DMS79 treated with DMSO at 0.1 percent for 48 hours (cell line): Measurements from ENCODE around the gene GRM5.
"Not testable (repeated sequence)": the region's sequence is repeated elsewhere in the genome, so short reads cannot be mapped to it uniquely, and the experiment has no call there.

ENCODE experiments used
- DNase-seq: peaks from one replicate; lab custom pipeline; 2025; lab: John Stamatoyannopoulos, UW

GRM5 gene

DNA sequence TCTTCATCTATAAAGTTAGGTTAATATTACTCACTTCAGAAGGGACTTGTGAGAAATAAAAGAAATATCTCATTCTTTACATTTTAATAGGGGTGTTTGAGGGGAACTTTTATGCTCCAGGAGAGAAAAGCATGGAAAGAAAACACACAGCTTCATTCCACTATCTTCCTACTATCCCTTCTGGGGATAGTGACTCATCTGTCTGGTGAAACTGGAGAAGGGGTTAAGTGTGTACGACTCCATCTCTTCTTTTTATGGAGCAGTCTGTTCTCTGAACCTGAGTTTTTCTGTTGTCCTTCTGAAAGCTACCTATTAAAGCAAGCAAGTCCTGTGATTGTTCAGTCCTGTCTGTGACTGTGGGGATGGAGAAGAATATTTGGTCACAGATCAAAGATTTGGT lies 227.6 kb downstream of the GRM5 start:
- not testable (repeated sequence) for DNase-seq

DNA sequence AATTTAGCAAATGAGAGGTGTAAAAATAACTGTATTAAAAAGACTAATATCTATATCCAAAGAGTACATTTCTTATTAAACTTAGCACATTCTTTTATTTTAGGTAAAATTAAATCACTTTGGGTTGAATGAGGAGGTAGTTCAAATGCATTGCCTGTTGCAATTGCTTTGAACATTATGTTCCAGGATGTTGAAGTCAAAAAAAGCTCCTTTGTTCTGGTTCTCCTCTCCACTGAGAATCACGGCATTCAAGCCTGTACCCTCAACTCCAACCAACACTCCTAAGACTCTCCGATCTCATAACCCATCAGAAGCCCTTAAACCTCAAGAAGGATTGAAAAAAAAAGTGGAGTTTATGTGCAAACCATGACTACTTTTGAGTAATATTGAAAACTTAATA lies 230.1 kb downstream of the GRM5 start:
- DNase-seq = not testable (repeated sequence)

DNA sequence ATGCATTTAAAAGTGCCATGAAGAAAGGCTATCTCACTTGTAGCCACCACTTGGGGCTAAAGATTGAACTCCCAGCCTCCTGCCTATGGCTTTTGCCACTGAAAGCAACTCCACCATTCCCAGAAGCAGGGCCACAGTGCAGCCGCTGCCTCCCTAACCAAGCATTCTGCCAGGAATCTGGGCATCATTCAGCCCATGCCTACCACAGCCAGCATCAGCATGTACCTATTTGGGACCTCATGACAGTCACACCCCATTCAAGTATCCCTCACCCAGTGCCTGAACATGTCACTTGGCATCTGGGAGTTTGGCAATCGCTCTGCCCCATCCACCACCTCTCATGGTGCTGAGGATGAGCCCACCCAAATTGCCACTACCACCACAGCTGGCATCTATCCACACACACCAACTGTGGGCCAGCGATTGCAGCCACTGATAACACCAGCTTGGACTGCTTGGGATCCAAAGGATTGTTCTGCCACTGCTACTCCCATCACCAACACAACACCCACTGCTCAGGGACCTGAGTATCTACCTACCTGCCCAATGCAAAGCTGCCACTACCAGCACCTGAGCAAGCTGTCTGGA lies 234.4 kb downstream of the GRM5 start:
- DNase-seq = no peak

DNA sequence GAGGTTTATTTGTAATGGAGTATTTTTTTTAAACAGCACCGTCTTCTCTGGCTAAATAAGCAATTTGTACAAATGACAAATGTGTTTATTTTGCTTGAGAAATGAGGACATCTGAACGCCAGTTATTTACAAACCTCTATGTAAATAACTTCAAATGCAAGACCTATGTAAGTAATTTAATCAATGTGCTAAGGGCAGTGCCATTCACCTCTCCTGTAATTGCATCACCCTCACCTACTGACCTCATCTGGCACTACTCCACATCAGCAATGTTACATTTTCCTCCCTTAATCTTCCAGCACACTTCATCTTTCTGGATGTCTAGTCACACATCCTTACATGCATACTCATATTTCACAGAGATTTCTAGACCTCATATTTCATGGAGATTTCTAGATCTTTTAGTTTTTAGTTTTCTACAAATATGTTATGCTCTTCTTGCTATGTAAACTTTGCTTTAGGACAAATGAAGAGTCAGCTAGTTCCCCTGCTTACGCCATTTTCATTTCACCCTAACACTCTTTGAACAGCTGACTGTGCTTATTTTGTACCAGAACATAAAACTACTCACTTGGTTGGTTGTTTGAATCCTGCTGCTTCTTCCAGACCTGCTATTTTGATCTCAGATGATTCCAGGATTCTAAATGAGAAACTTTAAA lies 238.6 kb downstream of the GRM5 start:
- DNase-seq = no peak

DNA sequence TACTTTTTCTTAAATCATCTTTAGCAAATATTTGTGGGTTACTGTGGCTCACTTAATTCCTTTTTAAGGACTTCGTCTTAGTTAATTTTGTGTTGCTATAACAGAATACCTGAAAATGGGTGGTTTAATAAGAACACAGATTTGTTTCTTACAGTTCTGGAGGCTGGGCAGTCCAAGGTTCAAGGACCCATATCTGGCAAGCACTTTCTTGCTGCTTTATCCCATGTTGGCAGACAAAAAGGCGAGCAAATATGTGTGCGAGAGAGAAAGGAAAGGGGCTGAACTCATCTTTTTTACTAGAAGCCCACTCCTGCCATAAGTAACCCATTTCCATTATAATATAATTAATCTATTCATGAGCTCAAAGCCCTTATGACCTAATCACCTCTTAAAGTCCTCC lies 246.2 kb downstream of the GRM5 start:
- no peak for DNase-seq

DNA sequence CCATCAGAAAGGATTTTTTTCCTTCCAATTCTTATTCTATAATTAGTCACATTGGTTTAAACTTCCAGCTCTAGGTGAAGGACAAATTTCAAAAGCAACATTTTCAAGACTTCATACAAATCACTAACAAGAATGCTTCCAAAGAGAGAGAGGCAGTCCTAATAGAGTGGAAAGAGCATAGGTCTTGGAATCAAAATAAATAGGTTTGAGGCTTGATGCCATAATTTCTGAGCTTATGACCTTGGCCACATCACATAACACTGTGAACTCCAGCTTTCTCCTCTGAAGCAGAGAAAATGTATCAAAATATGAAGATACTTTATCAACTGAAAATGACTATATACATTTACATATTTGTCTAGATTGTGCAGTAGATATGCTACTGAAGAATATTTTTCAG lies 246.8 kb downstream of the GRM5 start:
- DNase-seq = no peak

DNA sequence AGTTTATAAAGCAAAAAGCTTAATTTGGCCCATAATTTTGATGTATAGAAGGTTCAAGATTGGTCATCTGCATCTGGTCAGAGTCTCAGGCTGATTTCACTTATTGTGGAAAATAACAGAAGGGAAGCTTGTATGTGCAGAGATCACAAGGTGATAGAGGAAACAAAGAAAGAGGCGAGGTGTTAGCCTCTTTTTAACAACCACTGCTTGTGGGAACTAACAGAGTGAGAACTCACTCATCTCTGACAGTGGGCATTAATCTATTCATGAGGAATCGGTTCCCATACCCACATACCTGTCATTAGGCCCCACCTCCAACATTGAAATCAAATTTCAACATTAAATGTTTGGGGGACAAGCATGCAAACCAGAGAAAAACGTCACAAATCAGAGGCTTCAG lies 250.3 kb downstream of the GRM5 start:
- DNase-seq = no peak

DNA sequence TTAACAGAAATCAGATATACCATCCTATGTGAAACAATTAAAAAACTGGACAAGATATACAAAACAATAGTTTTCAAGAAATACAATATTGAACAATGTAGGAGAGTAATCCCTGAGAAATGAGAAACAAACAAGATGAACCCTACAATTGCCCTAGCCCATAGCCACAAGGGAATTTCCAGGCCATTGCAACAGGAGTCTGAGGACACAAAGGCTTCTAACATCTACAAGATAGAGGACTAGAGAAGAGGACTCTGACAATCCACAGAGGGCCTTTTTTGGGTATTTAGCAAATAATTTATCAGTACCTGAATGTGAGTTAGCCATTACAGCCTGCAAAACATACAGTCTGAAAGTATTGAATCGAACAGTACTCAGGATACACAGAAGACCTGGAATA lies 251.7 kb downstream of the GRM5 start:
- no peak for DNase-seq

DNA sequence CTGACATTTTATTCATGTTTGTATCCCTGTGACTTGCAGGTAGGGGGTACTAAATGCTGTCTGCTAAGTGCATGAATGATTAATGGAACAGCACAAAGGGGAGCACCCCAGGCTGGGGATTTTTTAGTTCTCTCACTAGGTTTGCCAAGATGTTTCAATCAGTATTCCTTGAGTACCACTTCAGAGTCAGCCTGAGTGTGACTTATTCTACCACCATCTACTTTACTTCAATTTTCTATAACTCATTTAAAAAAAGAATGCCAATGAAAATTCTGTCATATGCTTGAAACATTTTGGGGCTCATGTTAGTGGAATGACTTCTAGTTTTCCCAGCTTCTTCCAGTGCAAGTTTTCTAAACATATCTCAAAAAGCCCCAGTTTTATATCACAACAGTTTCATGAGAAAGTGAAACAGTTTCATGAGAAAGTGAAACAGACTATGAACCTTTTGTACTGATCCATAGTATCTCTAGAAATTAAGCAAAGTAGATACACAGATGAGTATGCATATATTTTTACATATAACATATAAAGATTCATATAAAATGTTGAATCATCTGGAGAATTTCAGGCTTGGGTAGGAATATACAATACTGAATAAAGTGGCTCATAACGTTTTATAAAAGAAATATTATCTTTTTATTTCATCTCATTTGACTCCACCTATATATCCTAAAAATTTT lies 252.4 kb downstream of the GRM5 start:
- no peak for DNase-seq

DNA sequence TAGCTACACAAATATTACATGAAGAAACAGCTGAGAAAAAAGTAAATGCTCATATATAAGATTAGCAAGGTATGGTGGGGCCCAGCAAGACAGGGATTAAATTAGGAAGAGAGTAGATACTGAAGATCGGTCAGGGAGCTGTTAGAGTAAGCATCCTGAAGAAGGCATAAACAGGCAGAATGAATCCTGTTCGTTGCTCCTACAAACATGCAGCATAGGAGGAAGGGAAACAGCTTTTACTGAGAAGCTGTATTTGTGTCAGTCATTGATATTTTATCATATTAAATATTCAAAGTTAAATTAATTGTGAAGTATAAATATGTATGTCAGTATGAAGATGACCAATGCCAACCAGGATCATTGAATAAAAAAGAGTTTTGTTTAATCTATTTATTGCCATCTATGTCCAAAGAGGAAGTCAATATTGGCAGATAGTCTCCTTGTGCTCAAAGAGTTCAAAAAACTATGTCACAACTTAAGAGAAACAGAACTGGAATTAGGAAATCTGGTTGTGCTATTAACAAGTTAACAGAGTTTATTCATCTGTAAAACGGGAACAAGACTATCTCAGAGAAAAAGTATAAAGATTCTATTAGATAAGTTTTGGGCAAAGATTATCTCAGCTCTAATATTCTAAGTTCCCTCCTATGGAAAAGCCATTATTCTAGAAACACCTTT lies 255.2 kb downstream of the GRM5 start:
- DNase-seq = no peak

DNA sequence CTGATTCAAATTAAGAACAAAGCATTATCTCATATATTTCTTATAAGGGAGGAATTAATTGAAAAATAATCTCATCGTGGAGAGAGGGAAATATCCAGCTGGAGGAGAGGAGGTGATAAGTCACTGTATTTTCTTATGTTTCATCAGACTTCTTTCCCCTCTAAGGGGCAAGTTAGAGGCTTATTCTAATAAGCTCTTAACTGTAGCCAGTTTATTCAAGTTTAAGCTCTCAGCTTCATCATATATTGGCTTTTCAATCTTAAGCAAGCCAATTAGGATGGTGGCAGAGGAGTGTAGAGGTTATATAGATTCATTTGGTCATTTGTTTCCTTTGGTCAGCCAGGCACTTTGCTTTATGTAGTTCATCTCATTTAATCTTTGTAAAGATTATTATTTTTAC lies 256.7 kb downstream of the GRM5 start:
- no peak for DNase-seq

DNA sequence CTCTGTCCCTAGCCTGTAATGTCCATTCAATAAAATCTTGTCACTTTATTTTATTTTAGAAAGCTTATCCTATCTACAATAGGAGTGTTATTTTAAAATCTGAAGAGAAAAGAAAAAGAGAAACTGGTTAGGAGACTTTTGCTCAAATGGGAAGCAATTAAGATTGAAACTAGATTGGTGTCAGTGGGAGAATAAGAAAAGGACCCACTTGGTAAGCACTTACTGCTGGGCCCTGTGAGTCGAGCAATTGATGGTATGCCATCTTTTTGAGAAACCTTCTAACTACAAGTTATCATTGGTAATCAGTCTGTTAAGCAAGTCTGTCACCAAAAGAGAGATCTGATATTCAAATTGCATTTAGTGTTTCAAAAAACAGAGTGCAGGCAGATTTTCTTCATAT lies 258.4 kb downstream of the GRM5 start:
- no peak for DNase-seq

DNA sequence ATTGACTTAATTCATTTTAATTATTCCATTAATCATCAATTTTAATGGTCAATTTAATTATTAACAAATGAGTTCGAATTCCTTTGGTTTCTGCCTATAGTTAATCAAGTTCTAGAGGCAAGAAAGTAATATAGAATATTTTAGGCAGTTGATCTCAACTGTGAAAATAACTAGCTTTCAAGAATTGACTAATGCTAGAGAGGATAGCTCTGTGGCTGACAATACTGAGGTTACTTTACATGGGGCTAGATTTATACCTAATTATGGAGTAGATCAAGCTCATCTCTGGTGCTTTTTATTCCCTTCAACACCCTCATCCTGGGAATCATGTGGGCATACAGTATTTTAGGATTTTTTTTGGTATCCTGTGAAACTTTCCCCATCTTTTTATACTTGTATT lies 259.4 kb downstream of the GRM5 start:
- no peak for DNase-seq

DNA sequence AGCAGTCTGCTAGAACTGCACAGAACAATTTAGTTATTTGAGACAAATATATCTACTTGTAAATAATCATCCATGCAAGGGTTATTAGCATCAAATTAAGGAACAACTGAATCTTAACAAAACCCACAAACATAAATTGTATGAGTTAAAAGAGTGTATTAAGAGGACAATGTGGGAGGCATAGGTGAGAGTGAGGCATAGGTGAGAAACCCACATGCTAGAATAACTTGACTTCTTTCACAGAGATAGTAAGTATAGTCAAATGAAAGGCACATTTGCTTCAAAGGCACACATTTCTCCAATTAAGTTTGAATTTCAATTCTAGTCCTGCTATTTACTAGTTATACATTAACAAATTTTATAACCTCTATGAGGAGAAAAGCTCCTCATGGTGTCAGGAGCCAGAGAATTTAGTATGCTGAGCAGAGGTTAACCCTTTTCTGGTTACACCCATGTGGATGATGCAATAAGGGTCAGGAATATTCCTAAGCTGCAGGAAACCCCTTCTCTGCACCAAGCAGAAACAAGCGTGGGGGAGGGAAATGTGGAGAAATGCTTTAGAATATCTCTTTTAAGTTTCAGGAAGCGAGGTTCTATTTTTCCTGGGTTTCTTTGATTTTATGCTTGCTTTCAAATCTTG lies 264.2 kb downstream of the GRM5 start:
- DNase-seq = no peak

DNA sequence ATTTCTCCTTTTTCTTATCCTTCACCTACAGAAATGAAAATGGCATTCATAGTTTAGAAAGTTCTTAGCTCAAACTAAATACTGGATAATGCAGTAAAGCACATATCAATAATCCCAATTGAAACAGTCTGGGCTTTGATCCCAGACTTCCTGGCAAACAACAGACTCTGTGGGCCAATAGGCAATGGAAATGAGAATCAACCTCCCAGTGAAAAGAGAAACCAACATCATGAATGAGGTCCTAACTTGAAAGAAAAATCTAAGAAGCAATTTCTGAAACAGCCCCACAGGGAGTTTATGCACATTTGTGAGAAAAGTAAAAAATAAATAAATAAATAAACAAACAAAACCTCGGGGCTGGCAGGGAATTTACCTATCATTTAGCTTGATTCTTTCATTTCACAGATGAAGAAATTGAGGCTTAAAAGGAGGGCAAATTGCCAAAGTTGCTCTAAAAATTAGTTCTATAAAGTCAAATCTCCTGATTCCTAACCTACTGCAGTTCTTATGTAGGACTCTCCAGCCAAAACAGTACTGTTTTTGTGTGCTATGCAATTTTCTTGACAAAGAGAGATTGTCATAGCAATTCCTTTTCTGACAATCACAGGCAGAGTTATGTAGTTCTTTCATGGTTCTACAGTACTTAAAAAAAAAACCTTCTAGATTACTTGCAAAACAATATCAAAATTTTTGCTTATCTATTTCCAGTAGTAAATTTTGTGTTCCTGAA lies 265.8 kb downstream of the GRM5 start:
- no peak for DNase-seq

DNA sequence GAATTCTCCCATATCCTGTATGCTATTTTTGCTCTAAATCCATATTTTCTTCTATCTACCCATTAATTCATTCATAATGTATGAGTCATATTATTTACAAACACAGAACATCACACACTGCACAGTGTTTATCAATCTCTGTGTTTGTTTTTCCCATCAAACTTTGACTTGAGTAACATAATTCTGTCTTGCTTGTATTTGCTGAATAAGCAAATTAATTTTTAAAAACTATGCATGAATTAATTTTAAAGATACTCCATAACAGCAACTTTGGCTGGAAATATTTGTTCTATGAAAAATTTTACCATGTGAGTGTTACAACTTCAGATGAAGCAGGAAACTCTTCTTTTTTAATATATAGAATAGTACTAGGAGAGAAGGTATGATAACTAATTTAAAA lies 275.6 kb downstream of the GRM5 start:
- DNase-seq = no peak

DNA sequence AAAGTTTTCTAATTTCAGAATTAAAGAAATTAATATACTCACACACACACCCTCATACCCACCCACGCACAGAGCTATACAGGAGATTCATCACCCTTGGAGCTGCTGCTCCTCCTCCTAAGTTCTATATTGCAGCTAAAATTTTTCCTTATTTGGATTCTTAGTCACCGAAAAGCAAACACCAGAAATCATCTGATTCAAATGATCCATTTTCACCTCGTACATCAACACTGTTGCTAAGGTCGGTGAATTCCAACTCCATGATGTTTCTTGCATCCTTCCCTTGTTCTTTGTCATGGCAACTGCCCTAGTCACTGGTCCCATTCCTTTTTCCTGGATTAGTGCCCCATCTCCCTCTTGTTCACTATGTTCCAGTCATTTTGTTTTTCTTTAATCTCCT lies 286.2 kb downstream of the GRM5 start:
- DNase-seq = no peak

DNA sequence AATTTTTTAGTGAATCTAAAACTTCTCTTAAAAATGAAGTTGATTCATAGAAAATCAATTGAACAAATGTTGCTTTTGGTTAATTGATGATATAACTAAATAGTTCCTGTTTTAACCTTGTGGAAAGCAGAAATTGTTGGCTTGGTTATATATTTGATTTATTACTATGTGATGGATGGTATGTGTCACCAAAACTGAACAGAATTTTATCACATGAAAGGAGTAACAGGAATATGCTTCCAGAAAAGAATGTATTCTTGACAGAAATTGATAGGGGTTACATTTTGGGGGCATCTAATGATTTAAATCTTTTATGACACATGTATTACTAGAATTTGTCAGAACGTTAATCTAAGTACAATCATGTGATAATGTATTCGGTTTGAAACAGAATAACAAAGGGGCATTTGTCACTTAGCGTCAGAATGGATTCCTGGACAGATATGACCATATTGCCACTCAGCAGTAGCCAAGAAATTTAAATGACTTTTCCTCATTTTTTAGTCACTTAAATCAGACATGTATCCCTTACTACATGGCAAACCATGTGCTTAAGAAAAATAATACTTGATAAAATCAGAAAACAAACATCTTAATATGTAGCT lies 295.2 kb downstream of the GRM5 start:
- no peak for DNase-seq

DNA sequence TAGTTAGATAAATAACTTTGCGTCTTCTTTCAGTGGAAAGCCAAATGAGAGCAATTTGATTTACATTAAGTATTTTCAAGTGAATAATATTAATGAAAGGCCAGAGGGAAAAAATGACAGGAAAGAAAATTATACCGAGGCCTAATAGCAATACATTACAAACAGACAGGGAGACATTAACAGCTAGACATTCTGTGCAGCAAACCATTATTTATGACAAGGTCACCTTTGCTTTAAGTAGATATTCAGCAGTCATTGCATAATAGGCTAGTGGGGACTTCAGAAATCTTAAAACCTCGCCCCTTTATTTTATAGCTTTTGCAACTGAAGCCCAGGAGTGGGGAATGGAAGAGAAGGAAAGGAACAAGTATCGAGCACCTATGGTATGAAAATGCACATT lies 321.6 kb downstream of the GRM5 start:
- DNase-seq = no peak

DNA sequence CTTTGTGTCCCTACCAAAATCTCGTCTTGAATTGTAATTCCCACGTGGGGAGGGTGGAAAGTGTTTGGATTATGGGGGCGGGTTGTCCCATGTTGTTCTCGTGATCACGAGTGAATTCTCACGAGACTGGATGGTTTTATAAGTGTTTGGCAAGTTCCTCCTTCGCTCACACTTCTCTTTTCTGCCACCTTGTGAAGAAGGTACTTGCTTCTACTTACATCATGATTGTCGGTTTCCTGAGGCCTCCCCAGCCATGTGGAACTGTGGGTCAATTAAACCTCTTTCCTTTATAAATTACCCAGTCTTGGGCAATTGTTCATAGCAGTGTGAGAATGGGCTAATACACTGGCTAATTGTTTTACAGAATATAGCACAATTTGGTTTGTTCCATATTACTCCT lies 326.3 kb downstream of the GRM5 start:
- DNase-seq = no peak

DNA sequence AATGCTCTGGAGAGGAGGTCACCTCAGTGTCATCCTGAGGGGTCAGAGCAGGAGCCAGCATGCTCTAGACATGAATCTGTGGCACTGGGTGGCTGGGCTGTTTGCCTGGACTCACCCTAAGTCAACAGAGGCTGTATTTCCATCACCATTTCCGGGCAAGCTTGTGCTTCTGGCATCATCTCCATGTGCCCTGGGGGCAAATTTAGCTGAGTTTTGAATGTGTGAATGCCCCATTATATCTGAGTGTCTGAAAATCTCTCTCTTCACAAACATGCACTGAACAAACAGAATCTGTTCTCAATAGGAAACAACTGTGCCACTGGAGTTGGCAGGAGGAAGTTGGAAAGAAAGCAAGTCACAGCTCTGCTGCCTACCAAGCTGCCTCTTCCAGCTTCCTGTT lies 356.2 kb downstream of the GRM5 start:
- DNase-seq = no peak

DNA sequence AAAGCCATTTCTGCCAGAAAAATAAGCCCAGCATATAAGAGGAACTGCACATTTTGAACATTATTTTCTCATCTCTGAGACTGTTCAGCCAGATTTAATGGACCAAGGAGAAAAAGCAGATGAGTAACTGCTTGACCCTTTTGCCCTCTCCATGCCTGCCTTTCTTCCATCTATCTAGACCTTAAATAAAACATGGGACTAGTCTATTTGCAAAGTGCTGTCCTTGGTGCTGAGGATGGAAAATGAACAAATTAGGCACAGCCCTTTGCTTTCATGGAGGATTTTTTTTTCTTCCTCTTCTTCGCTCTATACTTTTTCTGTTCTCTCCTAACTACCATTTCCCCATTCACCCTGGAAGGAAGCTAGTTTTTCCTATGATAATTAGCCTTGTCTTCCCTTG lies 361.3 kb downstream of the GRM5 start:
- DNase-seq = no peak
